WERI-Rb-1 (cell line): ENCODE results near the gene NPTX1.
A peak's percentile ranks its signal among the peaks of the same experiment; 100 is the strongest.

Experiments
- DNase-seq: peaks from one replicate; pipeline ENCODE4 v3.0.0-alpha.2; 2020
- H3K27ac ChIP-seq: fragments of 250-450 bp; sonication (Bioruptor Pico); 2 replicates; pipeline ENCODE4 v1.5.1; 2020; ENCODE audit warnings: mild to moderate bottlenecking, moderate library complexity
- H3K27me3 ChIP-seq: fragments of 250-450 bp; sonication (Bioruptor Pico); 2 replicates; pipeline ENCODE4 v1.5.1; 2021; ENCODE audit warnings: mild to moderate bottlenecking, low read depth, moderate library complexity; ENCODE audit not compliant: insufficient read depth, severe bottlenecking
- H3K36me3 ChIP-seq: fragments of 250-450 bp; sonication (Bioruptor Pico); 2 replicates; pipeline ENCODE4 v1.5.1; 2020; ENCODE audit warnings: mild to moderate bottlenecking, moderate library complexity
- H3K4me3 ChIP-seq: 2 replicates; pipeline ENCODE4 v1.5.1; 2011; ENCODE audit warnings: low read depth, mild to moderate bottlenecking, control low read depth, low read length
- H3K9me3 ChIP-seq: fragments of 250-450 bp; sonication (Bioruptor Pico); 2 replicates; pipeline ENCODE4 v1.5.1; 2021; ENCODE audit warnings: mild to moderate bottlenecking, moderate library complexity; ENCODE audit not compliant: severe bottlenecking
- CTCF ChIP-seq: IDR thresholded peaks from 2 replicates; pipeline ENCODE4 v1.5.1; 2011; ENCODE audit warnings: low read depth, mild to moderate bottlenecking, control low read depth, inconsistent platforms, low read length

Gene NPTX1

GRCh38 chr17:80427366-80428282 lies 48.8 kb downstream of the NPTX1 start:
- Histone ChIP-seq H3K27ac (peak overlapping the region; percentile 87), H3K4me3 (peak overlapping the region; percentile 40), H3K9me3 (no peaks in the 10 kb centered on the region), H3K36me3 (no peaks in the 10 kb centered on the region; the same call in 1 of the 2 replicates), H3K27me3 (no peaks in the 10 kb centered on the region)
- no peak for TF ChIP-seq CTCF
- peak; percentile 98 for DNase-seq

GRCh38 chr17:80426671-80427326 lies 49.6 kb downstream of the NPTX1 start:
- Histone ChIP-seq H3K27me3 (no peaks in the 10 kb centered on the region), H3K4me3 (peak overlapping the region; percentile 40), H3K27ac (peak overlapping the region; percentile 87), H3K36me3 (no peaks in the 10 kb centered on the region; the same call in 1 of the 2 replicates), H3K9me3 (no peaks in the 10 kb centered on the region)
- TF ChIP-seq CTCF: peak; percentile 99
- DNase-seq: peak; percentile 95

- Histone ChIP-seq H3K27ac (no peak overlapping the region), H3K27me3 (no peaks in the 10 kb centered on the region), H3K4me3 (no peak overlapping the region), H3K36me3 (no peaks in the 10 kb centered on the region; the same call in 1 of the 2 replicates), H3K9me3 (no peaks in the 10 kb centered on the region)
- no peak for TF ChIP-seq CTCF
- no peak for DNase-seq
Observed at GRCh38 chr17:80425835-80426426, 50.5 kb downstream of the NPTX1 start.

GRCh38 chr17:80424878-80425765 lies 51.3 kb downstream of the NPTX1 start:
- Histone ChIP-seq H3K9me3 (no peaks in the 10 kb centered on the region), H3K27ac (no peak overlapping the region), H3K36me3 (no peaks in the 10 kb centered on the region; the same call in 1 of the 2 replicates), H3K27me3 (no peaks in the 10 kb centered on the region), H3K4me3 (no peak overlapping the region)
- TF ChIP-seq CTCF: no peak
- DNase-seq: no peak

- no peaks in the 10 kb centered on the region; the same call in 1 of the 2 replicates for H3K36me3 ChIP-seq
- no peak for TF ChIP-seq CTCF
- no peaks in the 10 kb centered on the region for H3K9me3 ChIP-seq
Observed at GRCh38 chr17:80424261-80424660, 52.1 kb downstream of the NPTX1 start.

More at GRCh38 chr17:80424261-80424660, 52.1 kb downstream of the NPTX1 start:
- Histone ChIP-seq H3K4me3 (no peak overlapping the region), H3K27me3 (no peaks in the 10 kb centered on the region), H3K27ac (no peak overlapping the region)
- no peak for DNase-seq
